GM18517 (cell line): ENCODE measurements around the gene MRGPRD.

Experiments used
- ATAC-seq: cut with Tn5 transposase; IDR thresholded peaks from one replicate; pipeline ENCODE4 v1.9.1; 2021; ENCODE audit warnings: mild to moderate bottlenecking, moderate library complexity; ENCODE audit not compliant: unreplicated experiment

MRGPRD gene

GRCh38 chr11:68980776-68981065, at the start of gene MRGPRD:
TSS of gene MRGPRD (minus strand) at chr11:68980986. CDS start at chr11:68980986, 0 bp downstream.
- ATAC-seq, result no peak

- no peak for ATAC-seq
Observed at GRCh38 chr11:69030301-69030700, 49.5 kb upstream of the MRGPRD start.

GRCh38 chr11:69027704-69028372, 47.1 kb upstream of the MRGPRD start:
- ATAC-seq, result no peak

GRCh38 chr11:69024509-69024908, 43.7 kb upstream of the MRGPRD start:
- no peak for ATAC-seq

- no peak for ATAC-seq
Observed at GRCh38 chr11:69022260-69022659, 41.5 kb upstream of the MRGPRD start.

GRCh38 chr11:69018924-69019323, 38.1 kb upstream of the MRGPRD start:
- no peak for ATAC-seq

GRCh38 chr11:69017951-69018350, 37.2 kb upstream of the MRGPRD start:
- ATAC-seq, result no peak

GRCh38 chr11:69014898-69015549, 34.2 kb upstream of the MRGPRD start:
- ATAC-seq, result no peak

GRCh38 chr11:69014084-69014851, 33.5 kb upstream of the MRGPRD start:
- ATAC-seq, result no peak

- no peak for ATAC-seq
Observed at GRCh38 chr11:69013009-69013951, 32.5 kb upstream of the MRGPRD start, which contains the start of gene MRGPRF. TSS of gene MRGPRF (minus strand) at chr11:69013246. CDS start at chr11:69009901, 3,345 bp downstream.

- no peak for ATAC-seq
Observed at GRCh38 chr11:69012092-69013008, 31.6 kb upstream of the MRGPRD start.

- no peak for ATAC-seq
Observed at GRCh38 chr11:69011624-69012091, 30.9 kb upstream of the MRGPRD start.

- no peak for ATAC-seq
Observed at GRCh38 chr11:69010964-69011623, 30.3 kb upstream of the MRGPRD start.

GRCh38 chr11:69010361-69010891, 29.6 kb upstream of the MRGPRD start:
- no peak for ATAC-seq

- no peak for ATAC-seq
Observed at GRCh38 chr11:69009441-69010211, 28.8 kb upstream of the MRGPRD start.

GRCh38 chr11:69008737-69009440, 28.1 kb upstream of the MRGPRD start:
- ATAC-seq, result no peak

GRCh38 chr11:69007975-69008381, 27.2 kb upstream of the MRGPRD start:
- no peak for ATAC-seq
